Right renal cortex interstitium (tissue), 3 donors: ENCODE measurements around the gene TBC1D16. TPM values are rescaled to one million over a fixed set of nuclear protein-coding genes. Genes with fewer than 3 reads are reported as not detected.
"Not testable (repeated sequence)": the region's sequence is repeated elsewhere in the genome, so short reads cannot be mapped to it uniquely, and the experiment has no call there.

ENCODE experiments used
- DNase-seq, 3 donors: peaks; one replicate each; pipeline ENCODE4 v3.0.0-alpha.2; 2013; ENCODE audit warnings: low read depth in 3 of 3, low spot score in 2 of 3
- polyA plus RNA-seq, 3 donors: library from polyadenylated mRNA; unstranded; fragments of 120-200 nt; gene quantifications; one replicate each; pipeline ENCODE4 v1.2.1, GENCODE V29; 2013; ENCODE audit not compliant: insufficient read length in 3 of 3

TBC1D16 gene
- polyA plus RNA-seq, 3 donors, result 31.3 to 32.7 (median 31.5) TPM

- DNase-seq, result no peak
Observed at GRCh38 chr17:80006339-80006720, 29.3 kb downstream of the TBC1D16 start.

DNA sequence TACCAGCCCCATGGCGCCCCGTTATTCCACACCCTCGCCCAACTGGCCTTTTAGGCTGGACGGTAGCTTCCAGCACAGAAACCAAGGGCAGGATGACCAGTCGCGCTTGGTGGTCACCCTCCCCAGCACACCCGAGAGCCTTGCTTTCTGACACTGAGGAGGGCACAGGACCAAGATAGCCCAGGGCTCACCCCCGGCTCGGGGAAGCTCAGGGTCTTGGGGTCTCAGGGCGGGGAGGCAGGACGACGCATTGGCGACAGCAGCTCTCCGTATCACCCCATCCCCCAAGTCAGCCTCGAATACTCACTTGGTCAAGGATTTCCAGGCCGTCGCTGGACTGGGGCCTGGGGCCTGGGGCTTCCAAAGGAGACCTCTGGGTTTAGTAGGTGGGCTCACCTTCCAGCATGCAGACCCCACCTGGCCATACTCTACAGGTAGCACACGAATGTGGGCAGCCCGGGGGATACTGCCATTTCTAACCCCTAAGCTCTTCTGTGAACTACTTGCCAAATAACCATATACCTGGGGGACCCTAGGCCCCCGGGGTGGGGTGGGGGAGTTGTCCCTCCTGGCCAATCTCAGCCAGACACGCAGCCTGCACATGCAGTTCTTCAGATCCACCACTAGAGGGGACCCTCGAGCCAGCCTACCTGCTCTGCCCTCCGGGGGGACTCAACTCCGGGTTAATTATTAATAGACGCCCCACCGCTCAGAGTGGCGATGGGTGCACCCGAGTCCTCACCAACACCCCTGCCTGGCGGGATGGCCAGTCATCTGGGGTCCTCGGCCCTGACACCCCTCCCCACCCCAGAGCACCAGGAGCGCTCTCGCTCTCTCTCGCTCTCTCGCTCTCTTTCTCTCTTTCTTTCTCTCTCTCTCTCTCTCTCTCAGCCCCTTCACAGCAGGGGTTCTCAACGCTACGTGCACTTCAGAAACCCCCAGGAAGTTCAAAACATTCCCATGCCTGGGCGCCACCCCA lies 30.0 kb downstream of the TBC1D16 start:
- no peak for DNase-seq

- DNase-seq, result no peak
Observed at GRCh38 chr17:80003969-80004368, 31.7 kb downstream of the TBC1D16 start.

DNA sequence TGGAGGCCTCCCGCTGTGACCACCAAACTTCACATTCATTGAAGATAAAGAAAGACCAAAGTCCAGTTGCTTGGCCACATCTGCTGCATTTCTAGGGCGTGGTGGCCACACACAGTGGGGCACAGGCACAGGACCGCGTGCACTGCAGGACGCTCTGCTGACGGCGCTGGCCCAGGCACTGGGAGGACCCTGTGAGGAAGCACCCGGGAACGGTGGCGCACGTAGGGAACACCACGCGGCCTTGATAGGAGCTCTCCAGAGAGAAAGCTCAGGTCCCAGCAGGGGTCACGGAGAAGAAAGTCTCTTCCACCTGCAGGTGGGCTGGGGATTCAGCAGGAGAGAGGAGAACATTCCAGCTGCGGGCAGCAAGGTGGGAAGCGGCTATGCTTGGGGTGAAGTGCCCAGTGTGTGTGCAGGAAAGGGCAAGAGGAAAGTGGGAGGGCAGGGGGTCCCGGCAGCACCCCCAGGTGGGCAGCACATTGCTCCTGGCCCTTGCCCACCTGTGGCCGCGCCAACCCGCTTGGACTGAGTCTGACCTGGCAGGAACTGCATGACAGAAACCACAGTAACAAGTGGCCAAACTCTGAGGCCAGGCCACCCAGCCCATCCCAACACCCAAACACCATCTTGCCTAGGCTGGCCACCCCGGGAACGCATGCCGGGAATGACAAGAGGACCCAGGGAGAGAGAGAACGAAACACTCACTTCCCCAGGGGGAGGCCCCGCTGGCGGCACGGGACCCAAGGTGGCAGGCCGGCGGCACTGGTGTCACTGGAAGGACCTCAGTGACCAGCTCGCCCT lies 32.8 kb downstream of the TBC1D16 start:
- DNase-seq, result no peak

DNA sequence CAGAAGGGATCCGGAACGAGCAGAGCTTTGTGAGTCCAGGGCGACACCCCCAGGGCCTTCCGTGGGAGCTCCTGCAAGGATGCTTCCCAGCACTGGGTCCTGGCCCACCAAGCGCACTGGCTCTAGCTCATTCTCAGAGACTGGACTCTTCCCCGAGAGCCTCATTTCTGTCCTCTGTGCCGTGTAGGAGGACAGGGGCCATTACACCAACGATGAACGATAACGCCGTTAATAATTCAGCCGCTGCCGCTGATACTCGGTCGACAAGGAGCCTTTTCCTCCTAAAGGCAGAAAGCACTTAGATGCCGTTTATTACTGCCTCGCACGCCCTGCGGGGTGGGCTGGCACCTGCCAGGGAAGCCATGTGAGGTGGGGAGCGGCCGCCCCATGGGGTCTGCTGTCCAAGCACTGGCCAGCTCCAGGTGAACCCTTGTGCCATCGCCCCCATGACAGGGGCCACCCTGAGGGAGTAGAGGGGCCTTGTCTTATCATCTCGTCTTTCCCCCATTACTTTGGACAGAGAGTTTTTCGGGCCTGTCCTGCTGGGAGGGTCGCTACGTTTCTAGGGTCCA lies 33.5 kb downstream of the TBC1D16 start:
- DNase-seq, result no peak

DNA sequence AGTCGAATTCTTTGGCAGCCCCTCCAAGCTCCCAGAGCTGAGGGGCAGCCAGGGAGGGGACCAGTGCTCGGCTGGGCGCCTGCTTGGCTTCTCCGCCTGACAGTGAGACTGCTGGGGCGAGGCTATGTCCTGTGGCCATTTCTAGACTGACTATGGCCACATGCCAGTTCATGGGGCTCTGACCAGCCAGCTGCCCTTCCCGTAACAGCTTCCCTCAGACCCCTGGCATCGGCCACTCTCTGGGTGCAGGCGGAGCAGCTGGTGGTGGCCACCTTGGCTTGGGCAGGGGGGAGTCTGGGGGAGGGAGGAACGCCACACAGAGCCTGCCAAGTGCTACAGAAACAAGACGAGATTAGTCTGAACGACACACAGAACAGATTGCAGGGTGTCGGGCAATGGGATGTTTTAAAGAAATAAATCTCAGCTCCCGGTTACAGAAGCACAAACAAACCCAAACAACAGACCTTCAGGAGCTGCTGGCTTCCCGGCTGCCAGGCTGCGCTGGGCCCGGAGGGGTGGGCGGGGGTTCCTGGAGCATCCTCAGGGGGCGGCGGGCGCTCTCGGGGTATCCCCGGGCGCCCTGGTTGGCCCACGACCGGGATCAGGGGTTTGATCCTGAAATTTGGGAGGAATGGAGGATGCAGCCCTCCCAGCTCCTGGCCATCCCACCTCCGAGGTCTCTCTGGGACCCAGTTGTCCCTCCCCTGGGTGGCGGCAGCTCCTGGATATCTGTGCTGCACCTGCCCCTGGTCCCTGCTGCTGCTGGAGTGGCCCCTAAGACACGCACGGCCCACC lies 34.5 kb downstream of the TBC1D16 start:
- DNase-seq, result no peak

DNA sequence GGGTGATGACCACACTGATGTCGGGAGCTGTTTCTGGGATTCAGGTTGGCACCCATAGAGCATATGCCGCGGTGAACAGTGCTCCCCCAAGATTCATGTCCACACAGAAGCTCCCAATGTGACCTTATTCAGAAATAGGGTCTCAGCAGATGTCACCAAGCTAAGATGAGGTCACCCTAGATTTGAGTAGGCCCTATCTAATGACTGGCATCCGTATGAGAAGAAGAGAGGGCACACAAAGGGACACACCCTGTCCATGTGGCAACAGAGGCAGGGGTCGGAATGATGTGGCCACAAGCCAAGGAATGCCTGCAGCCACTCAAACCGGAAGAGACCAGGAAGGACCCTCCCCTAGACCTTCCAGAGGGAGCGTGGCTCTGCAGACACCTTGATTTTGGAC lies 35.5 kb downstream of the TBC1D16 start:
- no peak for DNase-seq

GRCh38 chr17:79997011-79997660 lies 38.5 kb downstream of the TBC1D16 start:
- no peak for DNase-seq

- DNase-seq, result no peak
Observed at GRCh38 chr17:79996291-79996690, 39.4 kb downstream of the TBC1D16 start.

GRCh38 chr17:79995696-79996095 lies 40.0 kb downstream of the TBC1D16 start:
- DNase-seq, result no peak

DNA sequence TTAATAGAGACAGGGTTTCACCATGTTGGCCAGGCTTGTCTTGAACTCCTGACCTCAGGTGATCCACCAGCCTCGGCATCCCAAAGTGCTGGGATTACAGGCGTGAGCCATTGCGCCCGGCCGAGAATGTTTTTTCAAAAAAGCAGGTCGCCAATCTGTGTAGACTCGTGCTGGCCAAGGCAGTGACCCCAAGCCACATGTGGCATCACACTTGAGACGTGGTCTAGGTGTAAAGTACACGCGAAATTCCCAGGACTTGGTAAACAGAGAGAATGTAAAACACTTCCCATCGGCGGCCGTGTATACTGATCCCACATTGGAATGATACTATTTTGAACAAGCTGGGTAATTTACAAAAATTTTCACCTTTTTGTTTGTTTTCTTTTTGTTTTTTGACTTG lies 41.1 kb downstream of the TBC1D16 start:
- DNase-seq, result no peak

GRCh38 chr17:79994228-79994569 lies 41.5 kb downstream of the TBC1D16 start:
- DNase-seq, result not testable (repeated sequence)

DNA sequence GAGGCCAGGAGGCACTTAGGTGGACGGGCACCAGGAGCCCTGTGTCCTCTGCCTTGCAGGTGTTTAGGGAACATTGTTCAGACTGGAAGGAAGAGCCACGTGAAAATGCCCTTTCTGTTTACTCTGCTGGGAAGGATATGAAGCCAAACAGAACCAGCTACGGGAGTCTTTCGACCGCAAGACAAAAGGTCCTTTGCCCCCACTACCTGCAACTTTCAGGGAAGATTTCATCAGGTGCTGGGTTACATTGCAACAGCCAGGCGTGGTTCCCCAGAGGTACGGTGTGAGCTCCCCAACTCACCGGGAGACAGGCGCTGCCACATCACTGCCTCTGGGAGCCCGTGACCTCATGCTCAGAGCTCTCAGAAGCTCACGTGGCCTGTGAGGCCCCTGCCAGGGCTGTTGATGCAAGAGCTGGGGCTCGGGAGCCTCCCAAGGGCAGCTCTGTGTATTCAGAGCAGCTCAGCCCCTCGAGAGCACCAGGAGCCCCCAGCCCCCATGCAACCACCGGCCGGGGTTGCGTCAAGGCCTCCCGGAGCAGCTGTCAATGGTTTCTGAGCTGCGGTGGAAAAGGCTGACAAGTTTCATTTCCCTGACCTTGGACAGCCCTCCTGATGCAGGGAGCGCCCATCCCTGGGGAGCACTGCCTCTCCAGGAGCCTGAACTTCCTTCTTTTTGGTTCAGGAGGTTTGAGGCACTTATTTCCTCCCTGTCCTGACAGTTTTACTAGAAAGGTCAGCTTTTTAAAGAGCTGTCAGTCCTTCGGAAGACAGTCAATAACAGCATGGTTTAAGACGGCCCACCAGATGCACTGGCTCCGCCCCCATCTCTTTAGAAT lies 42.1 kb downstream of the TBC1D16 start:
- DNase-seq, result no peak

- DNase-seq, result no peak
Observed at GRCh38 chr17:79992649-79993389, 42.9 kb downstream of the TBC1D16 start.

GRCh38 chr17:79991924-79992648 lies 43.6 kb downstream of the TBC1D16 start:
- DNase-seq, result no peak

GRCh38 chr17:79991140-79991923 lies 44.3 kb downstream of the TBC1D16 start:
- no peak for DNase-seq

- no peak for DNase-seq
Observed at GRCh38 chr17:79990704-79991103, 45.0 kb downstream of the TBC1D16 start.
